PFSK-1 (cell line): Measurements from ENCODE around the gene TAS1R2.

Experiments
- POLR2AphosphoS5 ChIP-seq: IDR thresholded peaks from 2 replicates; pipeline ENCODE4 v1.6.1; 2012; ENCODE audit warnings: low read depth, mild to moderate bottlenecking, control low read depth, low read length, moderate library complexity
- SIN3A ChIP-seq: IDR thresholded peaks from 2 replicates; pipeline ENCODE4 v1.6.1; 2012; ENCODE audit warnings: mild to moderate bottlenecking, low read length, moderate library complexity, borderline replicate concordance; ENCODE audit not compliant: insufficient read depth

GRCh38 chr1:18890706-18891425, 31.4 kb upstream of the TAS1R2 start:
- TF ChIP-seq POLR2AphosphoS5 (no peak), SIN3A (no peak)
